RPMI7951 (cell line): ENCODE data around the gene NXPE1. TPM values are rescaled to one million over a fixed set of nuclear protein-coding genes. Genes with fewer than 3 reads are reported as not detected.
"Not testable (repeated sequence)": the region's sequence is repeated elsewhere in the genome, so short reads cannot be mapped to it uniquely, and the experiment has no call there.

Experiments
- DNase-seq: peaks from one replicate; pipeline ENCODE4 v3.0.0-alpha.2; 2012; ENCODE audit warnings: low read depth
- total RNA-seq: library from RNA; depleted of rRNA; stranded (reverse); fragments of >200 nt; shearing (Covaris generic); gene quantifications from 2 replicates; pipeline ENCODE4 v1.2.3, GENCODE V29; 2014; rRNA removed

Gene NXPE1
- not detected in 2 replicates for total RNA-seq

DNA sequence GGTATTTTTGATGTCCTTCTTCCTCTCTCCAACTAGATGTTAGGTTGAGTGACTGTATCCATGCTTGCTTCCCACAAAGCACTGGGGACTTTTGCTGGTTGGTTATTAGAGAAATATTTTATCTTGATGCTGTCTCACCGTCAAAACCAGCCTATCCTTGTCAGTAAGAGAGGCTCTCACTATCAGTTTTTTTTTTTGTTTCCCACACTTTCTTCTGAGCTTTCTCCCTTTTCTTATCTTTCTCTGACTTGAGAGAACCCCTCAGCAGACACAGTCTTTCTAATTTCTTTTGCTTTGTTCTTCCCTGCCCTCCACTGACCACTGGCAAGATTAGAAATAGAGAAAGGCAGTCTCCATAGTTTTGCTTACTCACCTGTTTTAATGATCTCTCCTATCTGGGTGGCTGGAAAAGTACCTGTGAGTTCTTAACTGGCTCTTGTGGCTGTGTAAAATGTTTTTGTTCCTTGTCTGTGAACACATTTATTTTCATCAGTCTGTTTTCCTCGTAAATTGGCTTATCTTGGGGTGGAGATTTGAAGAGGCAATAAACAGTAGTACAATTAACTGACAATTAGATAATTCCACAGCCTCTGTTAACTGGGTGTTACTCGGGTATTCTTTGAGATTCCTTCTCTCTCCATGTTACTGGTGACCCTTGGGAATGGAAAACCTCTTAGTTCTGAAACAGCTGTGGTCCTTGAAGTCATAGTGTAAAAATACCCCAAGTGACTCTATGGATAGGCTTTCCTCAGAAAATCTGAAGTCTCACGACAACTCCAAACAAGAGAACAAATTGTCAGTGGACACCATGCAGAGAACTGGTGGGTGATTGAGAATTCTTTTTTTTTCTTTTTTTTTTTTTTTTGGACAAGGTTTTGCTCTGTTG is at the start of gene NXPE1:
Gene NXPE1 (minus strand): TSS at position 457 of the 886 bp plus-strand sequence. CDS start 8,680 bp downstream, outside the sequence.
- no peak for DNase-seq

DNA sequence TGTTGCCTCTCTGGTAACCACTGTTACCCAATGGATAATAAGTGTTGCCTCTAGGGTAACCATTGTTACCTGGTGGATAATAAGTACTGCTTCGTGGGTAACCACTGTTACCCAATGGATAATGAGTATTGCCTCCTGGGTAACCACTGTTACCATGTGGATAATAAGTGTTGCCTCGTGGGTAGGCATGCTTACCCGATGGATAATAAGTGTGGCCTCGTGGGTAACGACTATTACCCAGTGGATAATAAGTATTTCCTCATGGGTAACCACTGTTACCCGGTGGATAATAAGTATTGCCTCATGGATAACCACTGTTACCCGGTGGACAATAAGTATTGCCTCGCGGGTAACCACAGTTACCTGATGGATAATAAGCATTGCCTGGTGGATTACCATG is 49.7 kb upstream of the NXPE1 start:
- DNase-seq = no peak

DNA sequence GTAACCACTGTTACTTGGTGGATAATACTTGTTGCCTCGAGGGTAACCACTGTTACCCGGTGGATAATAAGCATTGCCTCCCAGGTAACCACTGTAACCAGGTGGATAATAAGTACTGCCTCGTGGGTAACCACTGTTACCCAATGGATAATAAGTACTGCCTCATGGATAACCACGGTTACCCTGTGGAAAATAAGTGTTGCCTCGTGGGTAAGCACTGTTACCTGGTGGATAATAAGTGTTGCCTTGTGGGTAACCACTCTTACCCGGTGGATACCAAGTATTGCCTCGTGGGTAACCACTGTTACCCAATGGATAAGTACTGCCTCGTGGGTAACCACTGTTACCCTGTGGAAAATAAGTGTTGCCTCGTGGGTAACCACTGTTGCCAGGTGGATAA is 48.9 kb upstream of the NXPE1 start:
- not testable (repeated sequence) for DNase-seq

DNA sequence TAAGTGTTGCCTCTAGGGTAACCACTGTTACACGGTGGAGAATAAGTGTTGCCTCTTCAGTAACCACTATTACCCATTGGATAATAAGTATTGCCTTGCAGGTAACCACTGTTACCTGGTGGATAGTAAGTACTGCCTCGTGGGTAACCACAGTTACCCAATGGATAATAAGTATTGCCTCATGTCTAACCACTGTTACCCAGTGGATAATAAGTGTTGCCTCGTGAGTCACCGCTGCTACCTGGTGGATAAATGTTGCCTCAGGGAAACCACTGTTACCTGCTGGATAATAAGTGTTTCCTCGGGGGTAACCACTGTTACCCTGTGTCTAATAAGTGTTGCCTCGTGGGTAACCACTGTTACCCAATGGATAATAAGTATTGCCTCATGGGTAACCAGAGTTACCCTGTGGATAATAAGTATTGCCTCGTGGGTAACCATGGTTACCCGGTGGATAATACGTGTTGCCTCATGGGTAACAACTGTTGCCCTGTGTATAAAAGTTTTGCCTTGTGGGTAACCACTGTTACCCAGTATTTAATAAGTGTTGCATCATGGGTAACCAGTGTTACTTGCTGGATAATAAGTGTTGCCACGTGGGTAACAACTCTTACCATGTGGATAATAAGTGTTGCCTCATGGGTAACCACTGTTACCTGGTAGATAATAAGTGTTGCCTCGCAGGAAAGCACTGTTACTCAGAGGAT is 48.2 kb upstream of the NXPE1 start:
- no peak for DNase-seq

DNA sequence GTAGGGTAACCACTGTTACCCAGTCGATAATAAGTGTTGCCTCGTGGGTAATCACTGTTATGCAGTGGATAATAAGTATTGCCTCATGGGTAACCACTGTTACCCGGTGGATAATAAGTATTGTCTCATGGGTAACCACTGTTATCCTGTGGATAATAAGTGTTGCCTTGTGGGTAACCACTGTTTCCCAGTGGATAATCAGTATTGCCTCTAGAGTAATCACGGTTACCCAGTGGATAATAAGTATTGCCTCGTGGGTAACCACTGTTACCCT is 47.1 kb upstream of the NXPE1 start:
- DNase-seq = not testable (repeated sequence)

DNA sequence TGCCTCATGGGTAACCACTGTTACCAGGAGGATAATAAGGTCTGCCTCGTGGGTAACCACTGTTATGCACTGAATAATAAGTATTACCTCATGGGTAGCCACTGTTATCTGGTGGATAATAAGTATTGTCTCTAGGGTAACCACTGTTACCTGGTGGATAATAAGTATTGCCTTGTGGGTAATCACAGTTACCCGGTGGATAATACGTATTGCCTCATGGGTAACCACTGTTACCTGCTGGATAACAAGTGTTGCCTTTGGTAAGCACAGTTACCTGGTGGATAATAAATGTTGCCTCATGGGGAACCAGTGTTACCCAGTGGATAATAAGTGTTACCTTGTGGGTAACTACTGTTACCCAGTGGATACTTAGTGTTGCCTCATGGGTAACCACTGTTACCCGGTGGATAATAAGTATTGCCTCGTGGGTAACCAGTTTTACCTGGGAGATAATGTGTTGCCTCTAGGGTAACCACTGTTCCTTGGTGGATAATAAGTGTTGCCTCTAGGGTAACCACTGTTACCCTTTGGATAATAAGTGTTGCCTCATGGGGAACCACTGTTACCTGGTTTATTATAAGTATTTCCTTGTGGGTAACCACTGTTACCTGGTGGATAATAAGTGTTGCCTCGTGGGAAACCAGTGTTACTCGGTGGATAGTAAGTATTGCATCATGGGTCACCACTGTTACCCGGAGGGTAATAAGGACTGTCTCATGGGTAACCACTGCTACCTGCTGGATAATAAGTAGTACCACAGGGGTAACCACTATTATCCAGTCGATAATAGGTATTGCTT is 46.5 kb upstream of the NXPE1 start:
- DNase-seq = peak; percentile 7

DNA sequence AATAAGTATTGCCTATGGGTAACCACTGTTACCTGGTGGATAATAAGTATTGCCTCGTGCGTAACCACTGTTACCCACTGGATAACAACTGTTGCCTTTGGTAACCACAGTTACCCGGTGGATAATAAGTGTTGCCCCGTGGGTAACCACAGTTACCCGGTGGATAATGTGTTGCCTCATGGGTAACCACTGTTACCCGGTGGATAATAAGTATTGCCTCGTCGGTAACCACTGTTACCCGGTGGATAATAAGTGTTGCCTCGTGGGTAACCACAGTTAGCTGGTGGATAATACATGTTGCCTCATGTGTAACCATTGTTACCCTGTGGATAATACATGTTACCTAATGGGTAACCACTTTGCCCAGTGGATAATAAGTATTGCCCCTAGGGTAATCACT is 45.7 kb upstream of the NXPE1 start:
- DNase-seq = no peak

DNA sequence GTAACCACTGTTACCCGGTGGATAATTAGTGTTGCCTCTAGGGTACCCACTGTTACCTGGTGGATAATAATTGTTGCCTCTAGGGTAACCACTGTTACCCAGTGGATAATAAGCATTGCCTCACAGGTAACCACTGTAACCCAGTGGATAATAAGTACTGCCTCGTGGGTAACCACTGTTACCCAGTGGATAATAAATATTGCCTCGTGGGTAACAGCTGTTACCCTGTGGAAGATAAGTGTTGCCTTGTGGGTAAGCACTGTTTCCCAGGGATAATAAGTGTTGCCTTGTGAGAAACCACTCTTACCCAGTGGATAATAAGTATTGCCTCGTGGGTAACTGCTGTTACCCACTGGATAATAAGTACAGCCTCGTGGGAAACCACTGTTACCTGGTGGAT is 45.2 kb upstream of the NXPE1 start:
- DNase-seq = no peak

DNA sequence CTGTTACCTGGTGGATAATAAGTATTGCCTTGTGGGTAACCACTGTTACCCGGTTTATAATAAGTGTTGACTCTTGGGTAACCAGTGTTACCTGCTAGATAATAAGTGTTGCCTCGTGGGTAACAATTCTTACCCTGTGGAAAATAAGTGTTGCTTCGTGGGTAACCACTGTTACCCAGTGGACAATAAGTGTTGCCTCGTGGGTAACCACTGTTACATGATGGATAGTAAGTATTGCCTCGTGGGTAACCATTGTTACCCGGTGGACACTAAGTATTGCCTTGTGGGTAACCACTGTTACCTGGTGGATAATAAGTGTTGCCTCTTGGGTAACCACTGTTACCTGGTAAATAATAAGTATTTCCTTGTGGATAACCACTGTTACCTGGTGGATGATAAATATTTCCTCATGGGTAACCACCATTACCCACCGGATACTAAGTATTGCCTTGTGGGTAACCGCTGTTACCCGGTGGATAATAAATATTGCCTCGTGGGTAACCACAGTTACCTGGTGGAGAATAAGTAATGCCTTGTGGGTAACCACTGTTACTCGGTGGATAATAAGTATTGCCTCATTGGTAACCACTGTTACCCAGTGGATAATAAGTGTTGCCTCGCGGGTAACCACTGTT is 44.6 kb upstream of the NXPE1 start:
- DNase-seq = no peak

DNA sequence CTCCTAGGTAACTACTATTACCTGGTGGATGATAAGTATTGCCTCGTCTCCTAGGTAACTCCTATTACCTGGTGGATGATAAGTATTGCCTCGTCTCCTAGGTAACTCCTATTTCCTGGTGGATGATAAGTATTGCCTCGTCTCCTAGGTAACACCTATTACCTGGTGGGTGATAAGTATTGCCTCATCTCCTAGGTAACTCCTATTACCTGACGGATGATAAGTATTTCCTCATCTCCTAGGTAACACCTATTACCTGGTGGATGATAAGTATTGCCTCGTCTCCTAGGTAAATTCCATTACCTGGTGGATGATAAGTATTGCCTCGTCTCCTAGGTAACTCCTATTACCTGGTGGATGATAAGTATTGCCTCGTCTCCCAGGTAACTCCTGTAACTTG is 43.5 kb upstream of the NXPE1 start:
- not testable (repeated sequence) for DNase-seq

DNA sequence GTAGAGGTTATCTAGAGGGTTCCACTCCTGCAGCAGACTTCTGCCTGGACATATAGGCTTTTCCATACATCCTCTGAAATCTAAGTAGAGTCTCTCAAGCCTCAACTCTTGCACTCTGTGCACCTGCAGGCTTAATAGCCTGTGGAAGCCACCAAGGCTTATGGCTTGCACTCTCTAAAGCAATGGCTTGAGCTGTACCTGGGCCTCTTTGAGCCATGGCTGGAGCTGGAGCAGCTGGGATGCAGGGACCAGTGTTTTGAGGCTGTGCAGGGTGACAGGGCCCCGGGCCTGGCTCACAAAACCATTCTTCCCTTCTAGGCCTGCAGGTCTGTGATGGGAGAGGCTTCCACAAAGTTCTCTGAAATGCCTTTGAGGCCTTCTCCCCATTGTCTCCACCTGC is 38.8 kb upstream of the NXPE1 start:
- DNase-seq = no peak

DNA sequence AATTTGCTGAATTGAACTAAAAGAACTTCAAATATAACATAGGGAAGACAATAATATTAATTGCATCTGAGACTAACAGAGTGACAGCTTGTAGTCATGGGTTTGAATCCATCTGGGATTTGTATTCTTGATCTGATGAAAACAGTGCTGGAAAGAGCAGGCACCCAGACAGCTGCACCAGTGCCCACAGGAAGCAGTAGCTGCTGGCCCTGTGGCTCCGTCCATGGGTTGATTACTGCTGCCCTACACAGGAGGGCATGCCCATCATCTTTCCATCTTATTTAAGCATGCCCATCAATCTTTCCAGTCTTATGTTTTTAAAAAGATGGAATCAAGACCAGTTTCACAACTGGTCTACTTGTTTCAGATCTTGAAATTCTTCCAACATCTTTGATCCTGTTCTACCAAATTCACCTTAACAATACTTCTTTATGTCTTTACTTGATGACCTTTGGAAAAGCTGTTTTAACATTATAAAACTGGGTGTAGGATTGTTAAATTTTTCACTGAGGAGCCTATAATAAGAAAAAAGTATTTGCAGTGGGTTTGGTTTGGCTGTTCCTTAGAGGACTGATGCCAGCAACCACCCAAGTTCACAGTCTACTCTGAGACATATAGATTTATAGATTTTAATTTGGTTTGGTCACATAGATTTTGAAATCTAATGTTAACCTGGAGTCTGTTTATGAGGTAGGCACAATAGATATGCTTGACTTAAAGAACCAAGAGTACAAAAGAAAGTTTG is 36.7 kb upstream of the NXPE1 start:
- DNase-seq = no peak

DNA sequence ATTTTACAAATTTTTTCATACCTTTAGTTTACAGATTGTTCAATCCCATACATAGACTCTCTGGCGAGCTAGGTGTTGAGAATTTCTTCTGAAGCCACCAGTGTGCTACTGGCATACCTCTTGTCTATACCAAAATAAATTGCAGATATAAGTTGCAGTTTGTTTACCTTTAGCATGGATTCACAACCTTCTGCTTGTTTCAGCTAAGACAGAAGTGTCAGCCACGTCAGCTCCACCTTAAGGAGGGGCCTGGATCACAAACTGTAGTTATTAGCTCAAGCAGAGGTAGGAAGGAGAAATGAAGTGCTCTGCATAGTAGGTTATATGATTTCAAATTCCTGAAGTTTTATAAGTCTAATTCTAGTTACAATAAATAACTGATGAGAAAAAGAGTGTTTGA is 35.9 kb upstream of the NXPE1 start, which contains the start of gene NXPE4:
Gene NXPE4 (minus strand): TSS at position 216 of the 400 bp plus-strand sequence. CDS start 1,027 bp downstream, outside the sequence.
- DNase-seq = no peak

DNA sequence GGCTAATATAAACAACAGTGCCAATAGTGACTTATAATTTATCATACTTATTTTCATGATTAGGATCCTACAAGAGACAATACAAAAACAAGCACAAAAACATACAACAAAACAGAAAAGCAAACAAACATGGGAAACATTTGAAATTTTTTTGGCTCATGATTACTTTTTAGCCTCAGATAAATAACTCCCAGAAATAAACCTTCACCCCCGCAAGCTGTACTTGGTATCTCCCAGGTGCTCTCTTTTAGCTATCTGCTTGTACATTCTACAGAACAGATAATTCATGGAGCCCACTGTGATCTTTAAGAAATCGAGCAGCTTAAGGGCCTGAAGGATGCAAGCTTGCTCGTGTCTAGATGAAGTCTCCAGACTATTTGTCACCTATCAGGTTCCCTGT is 35.0 kb upstream of the NXPE1 start:
- no peak for DNase-seq

DNA sequence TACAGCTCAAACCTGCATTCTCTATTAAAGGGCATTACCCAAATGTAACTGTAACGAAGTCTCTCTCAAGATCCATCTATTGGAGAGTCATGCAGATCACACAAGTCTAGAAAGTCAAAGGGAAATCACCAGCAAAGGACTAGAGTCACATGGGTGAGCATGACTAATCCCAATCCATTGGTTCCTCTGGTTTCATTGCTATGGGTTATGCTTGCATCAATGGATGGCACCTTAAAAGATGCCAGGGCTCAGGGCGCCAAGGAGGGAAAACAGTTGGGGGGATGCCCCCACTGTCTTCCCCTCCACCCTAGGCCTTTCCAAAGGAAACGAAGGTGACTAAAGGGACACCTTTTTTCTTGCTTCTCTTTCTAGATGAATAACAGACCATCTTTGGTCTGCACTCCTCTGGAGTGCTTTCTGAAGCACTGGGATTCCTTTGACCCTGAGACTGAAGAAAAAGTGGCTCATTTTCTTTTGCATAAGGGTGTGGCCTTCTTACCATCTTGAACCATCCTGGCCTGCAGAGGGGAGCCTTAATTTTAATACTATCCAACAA is 27.8 kb upstream of the NXPE1 start:
- no peak for DNase-seq

DNA sequence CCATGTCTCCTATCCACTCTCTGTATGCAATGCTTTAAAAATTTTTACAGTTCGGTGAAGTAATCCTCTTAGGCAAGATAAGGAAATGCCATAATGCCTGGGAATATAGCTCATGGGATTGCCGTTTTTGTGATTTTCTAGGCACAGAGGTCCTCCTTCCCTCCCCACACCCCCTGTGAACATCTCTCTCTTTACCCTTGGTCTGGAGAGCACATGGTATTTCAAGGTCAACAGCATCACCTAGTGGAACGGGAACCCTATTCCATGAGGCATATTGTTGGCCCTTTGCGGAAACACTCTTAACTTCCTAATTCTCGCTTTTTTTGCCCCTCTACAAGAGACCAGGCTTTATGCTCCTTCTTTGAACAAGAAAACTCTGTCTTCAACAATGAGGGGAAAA is 27.1 kb upstream of the NXPE1 start:
- peak; percentile 19 for DNase-seq

DNA sequence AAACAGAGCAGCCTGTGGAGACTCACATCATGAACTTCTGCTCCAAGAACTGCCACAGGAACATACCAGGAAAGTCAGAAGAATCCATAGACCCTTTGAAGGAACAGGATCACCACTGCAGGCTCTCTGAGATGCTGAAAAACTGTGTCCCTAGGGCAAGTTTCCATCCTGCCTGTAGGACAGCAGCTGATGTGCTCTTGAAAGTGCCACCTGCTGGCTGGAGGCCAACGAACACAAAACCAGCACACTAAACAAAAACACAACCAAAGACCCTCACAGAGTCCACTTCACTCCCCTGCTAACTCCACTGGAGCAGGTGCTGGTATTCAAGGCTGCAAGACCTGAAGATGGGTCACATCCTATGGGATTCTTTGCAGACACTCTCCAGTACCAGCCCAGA is 12.0 kb upstream of the NXPE1 start:
- DNase-seq = no peak

DNA sequence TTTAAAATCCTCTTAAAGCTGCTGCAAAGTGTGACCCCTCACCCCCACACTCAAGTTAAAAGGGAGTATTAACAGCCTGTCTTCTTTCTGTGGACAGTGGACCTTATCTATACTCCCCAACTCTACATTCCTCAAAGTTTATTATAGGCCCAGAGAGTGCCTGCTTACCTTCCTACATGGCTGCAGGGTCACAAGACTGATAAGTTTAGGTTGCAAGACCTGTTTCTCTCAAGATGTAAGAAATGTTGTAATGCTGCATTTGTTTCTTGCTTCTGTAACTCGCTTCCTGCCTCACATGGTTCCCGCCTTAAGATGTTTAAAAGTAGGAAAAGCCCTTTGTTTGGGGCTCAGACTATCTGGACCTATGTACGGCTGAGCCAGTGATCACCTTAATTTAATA is 10.1 kb upstream of the NXPE1 start:
- no peak for DNase-seq

DNA sequence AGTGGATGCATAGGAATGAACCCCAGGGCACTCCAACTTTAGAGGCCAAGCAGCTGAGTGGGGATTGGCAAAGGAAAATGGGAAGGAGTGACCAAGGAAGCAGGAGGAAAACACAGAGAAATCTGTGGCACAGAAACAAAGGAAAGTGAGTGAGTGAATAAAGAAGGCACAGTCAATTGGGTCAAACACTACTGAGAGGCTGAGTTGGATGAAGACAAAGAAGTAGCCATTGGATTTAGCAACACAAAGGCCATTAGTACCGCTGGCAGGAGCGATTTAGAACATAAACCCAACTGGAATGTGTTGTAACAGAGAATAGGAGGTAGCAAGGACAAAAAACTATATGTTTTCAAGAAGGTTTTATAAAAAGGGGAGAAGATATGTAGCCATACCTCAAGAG is 6.6 kb upstream of the NXPE1 start:
- DNase-seq = no peak

DNA sequence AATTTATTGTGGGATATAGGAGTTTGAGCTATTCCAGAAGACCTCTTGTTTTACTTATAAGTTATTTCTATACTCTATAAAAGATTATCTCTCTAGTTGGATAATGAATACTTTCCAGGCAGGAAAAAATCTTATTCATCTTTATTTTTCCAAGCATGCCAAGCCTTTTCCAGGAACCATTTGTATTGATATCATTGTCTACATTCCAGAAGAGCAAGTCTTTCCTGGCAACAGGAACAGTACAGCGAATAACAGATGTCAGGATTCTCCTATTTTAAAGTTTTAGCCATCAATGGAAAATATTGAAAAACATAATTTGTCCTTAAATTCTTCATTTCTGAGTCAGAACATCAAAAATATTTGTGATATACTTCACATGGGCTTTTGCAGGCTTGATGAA is 5.2 kb upstream of the NXPE1 start:
- DNase-seq = no peak

DNA sequence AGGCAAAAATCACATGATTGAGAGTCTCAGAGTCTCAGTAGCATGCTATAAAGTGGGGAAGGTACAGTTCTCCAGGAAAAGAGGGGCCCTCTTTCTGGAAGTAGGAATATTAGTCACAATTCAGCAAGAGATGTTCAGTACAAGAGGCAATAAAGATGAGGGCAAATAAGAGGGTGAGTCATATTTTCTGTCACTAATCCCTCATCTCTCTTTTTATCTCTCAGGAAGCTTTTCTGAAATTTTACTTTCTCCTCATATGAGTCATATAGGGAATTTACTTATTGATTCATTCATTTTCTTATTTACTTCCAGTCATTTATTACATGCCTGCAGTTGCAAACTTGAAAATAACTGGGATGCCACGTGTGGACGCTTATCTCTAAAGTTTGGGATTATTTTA is 3.4 kb upstream of the NXPE1 start:
- DNase-seq = peak; percentile 39
